Measurements from ENCODE around the gene RPAP2. TPM values are rescaled to one million over a fixed set of nuclear protein-coding genes. Genes with fewer than 3 reads are reported as not detected.

RPAP2 gene
- total and polyA plus RNA-seq, 2 of the 8 experiments (the other 6 are each of a cell fraction or from before 2014, with no cell fraction given): 7.9 to 28.4 TPM

GRCh38 chr1:92367496-92367895 lies 68.6 kb downstream of the RPAP2 start:
- no peaks in the 10 kb centered on the region; a peak in 1 of 8 replicates for H3K36me3 ChIP-seq (ENCODE audit: control insufficient read depth in 2 of 4, insufficient read depth in 4 of 4, low read length in 3 of 4)
- H3K4ac ChIP-seq (replicated peaks; ENCODE audit: insufficient read length, low read depth, low read length): no peak overlapping the region
- H3K4me1 ChIP-seq (replicated peaks in 1 of 4; ENCODE audit: control insufficient read depth in 3 of 4, insufficient read depth in 4 of 4, low read length in 3 of 4): no peaks in the 10 kb centered on the region
- FAIRE-seq (no peak), DNase-seq (ENCODE audit: low read depth in 1 of 2, low spot score in 2 of 2) (no peak)
- H3K27ac ChIP-seq (ENCODE audit: low read depth, low read length): no peak overlapping the region
- CTCF ChIA-PET (ENCODE audit: partially characterized antibody): no interaction called here
- no peak overlapping the region for H4K8ac ChIP-seq (ENCODE audit: extremely low read depth, insufficient read depth, low read length)
- no peaks in the 10 kb centered on the region for H3K23me2 ChIP-seq (ENCODE audit: low read depth, low read length)
- no peak overlapping the region for H4K91ac ChIP-seq (replicated peaks; ENCODE audit: insufficient read length, low read length)
- H2AK5ac ChIP-seq (ENCODE audit: low read depth, low read length): no peak overlapping the region
- H3K79me1 ChIP-seq (ENCODE audit: low read depth, low read length): no peaks in the 10 kb centered on the region
- H3K9ac ChIP-seq (replicated peaks in 1 of 4; ENCODE audit: extremely low read depth in 1 of 4, low read depth in 3 of 4, low read length in 3 of 4): no peak overlapping the region
- no peak overlapping the region for H2BK120ac ChIP-seq (replicated peaks; ENCODE audit: low read depth, low read length)
- no peak overlapping the region for H2BK12ac ChIP-seq (ENCODE audit: low read depth, low read length)
- WGBS, 2 experiments (ENCODE audit: extremely low coverage in 1 of 2, insufficient coverage in 1 of 2, insufficient read length in 1 of 2, insufficient replicate concordance in 2 of 2, low coverage in 1 of 2, low lambda C conversion rate in 2 of 2, missing lambda C conversion rate in 1 of 2): 96% methylated on average over 3 of the region's 3 CpGs; no CpG with 5 or more reads in 1 of the 2 experiments
- H3K56ac ChIP-seq (replicated peaks; ENCODE audit: insufficient read length, low read depth, low read length): no peak overlapping the region
- H3K14ac ChIP-seq (ENCODE audit: insufficient read length): no peak overlapping the region
- H3K9me3 ChIP-seq (ENCODE audit: insufficient read depth in 2 of 2, low read depth in 1 of 2, low read length in 1 of 2): no peaks in the 10 kb centered on the region
- H3K4me3 ChIP-seq (ENCODE audit: extremely low read depth in 1 of 4, insufficient read depth in 2 of 4, low read depth in 3 of 4, low read length in 4 of 4): no peak overlapping the region
- H2BK15ac ChIP-seq (ENCODE audit: low read length): no peak overlapping the region
- H3K27me3 ChIP-seq (replicated peaks in 1 of 4; ENCODE audit: control insufficient read depth in 3 of 4, extremely low read depth in 1 of 4, insufficient read depth in 3 of 4, low read length in 3 of 4): no peaks in the 10 kb centered on the region
- no peak overlapping the region for H3K4me2 ChIP-seq (ENCODE audit: insufficient read depth in 1 of 2, low read depth in 2 of 2, low read length in 2 of 2)
- H4K20me1 ChIP-seq (replicated peaks in 1 of 2; ENCODE audit: control insufficient read depth in 1 of 2, insufficient read depth in 2 of 2, low read length in 2 of 2): peaks cover 0 to 1% of the 10 kb centered on the region in 2 experiments
- no peak overlapping the region for H2BK5ac ChIP-seq (ENCODE audit: low read depth, low read length)
- H3K18ac ChIP-seq (ENCODE audit: extremely low read depth, low read length): no peak overlapping the region
- no peak overlapping the region for H2BK20ac ChIP-seq (ENCODE audit: low read length)
- H2AFZ ChIP-seq (ENCODE audit: low read length): no peak overlapping the region
- POLR2A ChIA-PET (ENCODE audit: partially characterized antibody): no interaction called here
- H3K79me2 ChIP-seq (ENCODE audit: control insufficient read depth in 1 of 2, insufficient read depth in 2 of 2, low read length in 2 of 2): no peaks in the 10 kb centered on the region
- no peak overlapping the region for H3K23ac ChIP-seq (ENCODE audit: insufficient read length)
- H4K5ac ChIP-seq (ENCODE audit: insufficient read length, low read depth, low read length): no peak overlapping the region
- TF ChIP-seq CHD1 (IDR thresholded peaks at IDR 0.05; ENCODE audit: low read depth, low read length): no peak
- TF ChIP-seq ASH2L (IDR thresholded peaks at IDR 0.05; ENCODE audit: low read length): no peak
- no peak for TF ChIP-seq CTBP2 (IDR thresholded peaks at IDR 0.05; ENCODE audit: borderline replicate concordance, insufficient read depth, insufficient read length, low read length)
- TF ChIP-seq TAF7 (optimal IDR thresholded peaks at IDR 0.05; ENCODE audit: borderline replicate concordance, low read depth, low read length): no peak
- no peak for TF ChIP-seq SUZ12 (IDR thresholded peaks at IDR 0.05; ENCODE audit: low read length)
- no peak for TF ChIP-seq EGR1 (IDR thresholded peaks at IDR 0.05; ENCODE audit: borderline replicate concordance, low read depth, low read length)
- no peak for TF ChIP-seq SP4 (IDR thresholded peaks at IDR 0.05; ENCODE audit: low read length)
- TF ChIP-seq POLR2A (IDR thresholded peaks at IDR 0.05; ENCODE audit: control extremely low read depth in 1 of 2, low read depth in 2 of 2, low read length in 2 of 2): no peak
- TF ChIP-seq NANOG (IDR thresholded peaks at IDR 0.05; ENCODE audit: insufficient read depth, low read depth, low read length, poor library complexity, severe bottlenecking): no peak
- no peak for TF ChIP-seq RNF2 (IDR thresholded peaks at IDR 0.05; ENCODE audit: borderline replicate concordance, low read depth, low read length, missing control alignments, poor library complexity, severe bottlenecking)
- TF ChIP-seq RAD21 (IDR thresholded peaks at IDR 0.05 in 1 of 2, conservative IDR thresholded peaks at IDR 0.05 in 1 of 2; ENCODE audit: low read depth in 2 of 2, low read length in 2 of 2): no peak
- no peak for TF ChIP-seq SIRT6 (IDR thresholded peaks at IDR 0.05; ENCODE audit: low read length)
- TF ChIP-seq USF2 (IDR thresholded peaks at IDR 0.05; ENCODE audit: low read length): no peak

All from H1 (cell line).